SKM-1 treated with dmso at 0.1 percent for 144 hours (cell line): Measurements from ENCODE around the gene NAT10.

Experiments used
- DNase-seq: peaks from one replicate; lab custom pipeline; 2025; ENCODE audit not compliant: unreplicated experiment; lab: John Stamatoyannopoulos, UW

The NAT10 gene

GRCh38 chr11:34105957-34106504 is 602 bp downstream of the NAT10 start:
- DNase-seq, result no peak

GRCh38 chr11:34111722-34112270 is 6.4 kb downstream of the NAT10 start:
- DNase-seq, result no peak

- DNase-seq, result no peak
Measured at GRCh38 chr11:34114014-34114413, 8.6 kb downstream of the NAT10 start.

- no peak for DNase-seq
Measured at GRCh38 chr11:34114471-34114870, 9.0 kb downstream of the NAT10 start.

- DNase-seq, result no peak
Measured at GRCh38 chr11:34120651-34121050, 15.2 kb downstream of the NAT10 start.

DNA sequence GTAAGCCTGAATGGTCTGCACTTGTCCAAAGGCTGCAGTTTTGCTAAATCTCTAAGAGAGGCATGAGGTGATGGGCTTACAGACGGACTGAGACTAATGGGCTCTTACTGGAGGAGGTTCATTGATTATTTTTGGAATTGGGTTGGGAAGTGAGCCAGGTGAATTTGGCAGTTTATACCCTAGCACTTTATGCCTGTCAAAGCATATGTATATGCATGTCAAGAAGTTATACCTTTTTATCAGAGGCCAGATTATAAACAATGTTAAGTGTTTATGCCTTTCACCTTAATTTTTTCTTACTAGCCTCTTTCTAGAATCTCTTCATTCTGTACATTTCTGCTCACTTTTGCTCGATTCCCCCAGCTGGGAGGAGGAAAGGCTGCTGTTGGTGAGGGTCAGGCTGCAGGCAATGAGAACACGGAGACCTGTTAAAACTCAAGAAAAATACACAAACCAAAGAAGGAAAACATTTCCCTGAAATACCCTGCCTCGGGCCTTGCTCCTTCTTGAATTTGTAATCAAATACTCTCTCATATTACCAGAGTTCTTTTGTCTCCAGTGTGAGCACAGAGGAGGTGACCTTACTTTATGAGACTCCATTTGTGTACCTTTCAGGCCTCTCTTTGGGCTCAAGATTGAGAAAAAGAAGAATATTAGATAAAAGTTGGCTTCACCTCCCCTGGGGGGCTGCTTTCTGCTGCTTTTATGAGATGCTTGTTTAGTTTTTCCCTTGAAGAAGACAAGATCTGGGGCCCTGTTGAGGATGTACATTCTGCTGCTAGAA is 19.6 kb downstream of the NAT10 start:
- DNase-seq, result no peak

DNA sequence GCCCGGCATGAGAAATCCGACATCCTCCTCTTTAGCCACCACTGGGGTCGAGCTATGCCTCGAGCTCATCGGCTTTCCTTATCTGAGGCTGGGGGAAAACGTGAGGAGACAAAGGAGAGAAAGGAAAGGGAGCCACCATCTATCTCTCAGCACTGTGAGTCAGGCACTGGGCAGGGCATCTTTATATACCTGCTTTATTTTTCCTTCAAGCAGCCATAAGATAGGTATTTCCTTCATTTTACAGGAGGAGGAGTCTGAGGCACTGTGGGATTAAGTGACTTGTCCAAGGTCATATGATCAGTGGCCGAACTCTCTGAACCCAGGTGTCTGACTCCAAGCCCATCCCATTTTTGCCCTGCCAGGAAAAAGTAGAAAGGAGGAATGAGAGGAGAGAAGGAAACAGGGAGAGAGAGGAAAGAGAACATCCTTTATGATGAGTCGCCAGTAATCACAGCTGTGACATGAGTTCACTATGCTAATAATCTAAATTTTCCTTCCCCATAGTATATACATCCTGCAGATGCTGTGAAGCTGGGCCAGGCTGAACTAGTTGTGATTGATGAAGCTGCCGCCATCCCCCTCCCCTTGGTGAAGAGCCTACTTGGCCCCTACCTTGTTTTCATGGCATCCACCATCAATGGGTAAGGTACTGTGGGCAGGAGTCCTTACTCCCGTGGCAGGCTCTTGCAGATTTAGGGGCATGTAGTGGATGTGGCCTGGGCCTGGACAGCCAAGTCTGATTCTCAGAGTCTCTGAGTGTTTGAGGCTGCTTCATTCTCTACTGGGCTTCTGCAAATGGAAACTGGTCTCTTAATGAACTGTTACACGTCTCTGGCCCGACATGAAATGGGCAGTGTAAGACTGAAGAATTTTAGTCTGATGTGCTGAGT is 21.8 kb downstream of the NAT10 start:
- no peak for DNase-seq

DNA sequence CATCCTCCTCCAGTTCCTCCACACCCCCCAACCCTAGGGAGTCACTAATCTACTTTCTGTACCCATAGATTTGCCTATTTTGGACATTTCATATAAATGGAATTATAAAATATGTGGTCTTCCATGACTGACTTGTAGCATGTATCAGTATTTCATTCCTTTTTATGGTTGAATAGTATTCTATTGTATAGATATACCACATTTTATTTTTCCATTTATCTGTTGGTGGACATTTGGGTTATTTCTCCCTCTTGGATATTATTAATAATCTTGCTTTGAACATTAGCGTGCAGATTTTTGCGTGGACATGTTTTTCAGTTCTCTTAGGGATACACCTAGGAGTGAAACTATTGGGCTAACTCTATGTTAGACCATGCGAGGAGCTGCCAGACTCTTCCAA is 23.4 kb downstream of the NAT10 start:
- DNase-seq, result no peak

DNA sequence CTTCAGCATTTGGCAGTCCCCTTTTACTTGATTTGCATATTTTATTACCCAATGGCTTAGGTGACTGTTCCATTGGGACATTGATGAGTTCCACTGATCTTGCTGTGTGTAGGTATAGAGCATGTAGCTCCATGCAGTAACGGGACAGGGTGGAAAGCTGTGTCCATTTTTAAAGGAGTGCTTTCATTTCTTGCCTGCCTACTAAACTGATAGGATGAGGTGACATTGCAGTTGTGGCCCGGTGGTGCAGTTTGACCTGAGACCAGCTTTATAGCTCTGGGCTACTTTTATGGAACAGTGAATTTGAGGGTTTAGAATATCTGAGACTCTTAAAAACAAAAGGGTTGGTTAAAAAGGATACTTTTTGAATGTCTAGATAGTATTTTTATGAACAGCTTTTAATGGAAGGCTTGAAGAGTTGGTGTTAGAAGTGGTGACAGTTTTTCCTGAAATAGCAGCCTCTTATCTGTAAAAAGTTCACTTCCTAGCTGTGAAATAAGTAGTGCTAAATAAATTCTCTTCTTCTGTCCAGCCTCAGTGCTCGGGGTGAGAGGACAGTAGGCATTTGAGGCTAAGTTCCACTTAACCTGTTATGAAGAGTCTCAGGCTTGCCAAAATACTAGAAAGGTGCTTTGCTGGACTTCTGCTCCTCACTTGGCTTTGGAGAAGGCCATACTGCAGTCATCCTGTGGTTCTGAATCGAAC is 27.0 kb downstream of the NAT10 start:
- no peak for DNase-seq

DNA sequence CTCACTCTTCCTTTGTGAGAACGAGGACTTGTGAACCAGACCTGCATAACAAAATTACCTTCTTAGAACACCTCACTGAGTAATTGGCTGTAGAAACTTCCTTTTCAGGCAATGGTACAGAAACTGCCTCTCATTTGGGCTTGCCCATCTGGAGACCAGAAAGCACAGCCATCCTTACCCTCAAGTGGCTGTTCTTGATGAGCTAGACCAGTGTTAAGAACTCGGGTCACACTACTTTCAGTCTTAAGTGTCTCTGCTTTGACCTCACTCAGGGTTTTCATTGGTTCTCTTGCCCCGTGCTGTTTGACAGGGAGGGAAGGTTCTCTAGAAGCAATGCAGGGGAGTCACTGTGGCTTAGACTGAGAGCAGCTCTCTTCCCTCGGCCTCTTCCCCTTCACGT is 29.3 kb downstream of the NAT10 start:
- DNase-seq, result no peak

- DNase-seq, result no peak
Measured at GRCh38 chr11:34135439-34135838, 30.0 kb downstream of the NAT10 start.

DNA sequence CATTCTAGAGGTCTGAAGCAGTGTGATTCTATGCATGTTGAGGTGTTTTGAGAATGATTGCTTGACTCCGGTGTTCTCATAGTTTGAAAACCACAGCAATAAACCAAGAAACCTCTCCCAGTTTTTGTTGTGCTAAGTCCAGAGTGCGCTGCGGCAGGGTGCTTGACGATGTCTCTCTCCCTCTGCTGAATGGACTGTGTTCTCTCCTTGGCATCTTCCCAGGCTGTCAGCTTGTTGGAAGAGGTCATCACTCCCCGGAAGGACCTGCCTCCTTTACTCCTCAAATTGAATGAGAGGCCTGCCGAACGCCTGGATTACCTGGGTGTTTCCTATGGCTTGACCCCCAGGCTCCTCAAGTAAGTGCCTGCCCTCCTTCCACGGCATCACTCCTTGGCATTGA is 31.0 kb downstream of the NAT10 start:
- no peak for DNase-seq

DNA sequence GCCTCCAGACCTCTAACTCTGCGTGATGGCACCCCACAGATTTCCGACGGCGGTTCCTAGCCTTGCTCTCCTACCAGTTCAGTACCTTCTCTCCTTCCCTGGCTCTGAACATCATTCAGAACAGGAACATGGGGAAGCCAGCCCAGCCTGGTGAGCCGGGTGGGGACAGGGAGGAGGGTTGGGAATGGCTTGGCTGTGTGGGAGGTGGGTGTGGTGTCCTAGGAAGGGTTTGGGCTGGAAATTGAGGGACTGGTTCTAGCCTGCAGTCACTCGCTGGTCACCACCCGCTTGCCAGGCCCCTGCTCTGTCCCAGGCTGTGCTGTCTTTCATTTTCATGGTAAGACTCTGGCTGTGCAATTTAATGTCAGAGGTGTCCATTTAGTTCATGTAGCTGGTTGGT is 33.9 kb downstream of the NAT10 start:
- no peak for DNase-seq

- DNase-seq, result no peak
Measured at GRCh38 chr11:34140149-34140548, 34.7 kb downstream of the NAT10 start.

- no peak for DNase-seq
Measured at GRCh38 chr11:34143048-34143447, 37.6 kb downstream of the NAT10 start.

GRCh38 chr11:34145073-34145472 is 39.6 kb downstream of the NAT10 start:
- DNase-seq, result no peak

DNA sequence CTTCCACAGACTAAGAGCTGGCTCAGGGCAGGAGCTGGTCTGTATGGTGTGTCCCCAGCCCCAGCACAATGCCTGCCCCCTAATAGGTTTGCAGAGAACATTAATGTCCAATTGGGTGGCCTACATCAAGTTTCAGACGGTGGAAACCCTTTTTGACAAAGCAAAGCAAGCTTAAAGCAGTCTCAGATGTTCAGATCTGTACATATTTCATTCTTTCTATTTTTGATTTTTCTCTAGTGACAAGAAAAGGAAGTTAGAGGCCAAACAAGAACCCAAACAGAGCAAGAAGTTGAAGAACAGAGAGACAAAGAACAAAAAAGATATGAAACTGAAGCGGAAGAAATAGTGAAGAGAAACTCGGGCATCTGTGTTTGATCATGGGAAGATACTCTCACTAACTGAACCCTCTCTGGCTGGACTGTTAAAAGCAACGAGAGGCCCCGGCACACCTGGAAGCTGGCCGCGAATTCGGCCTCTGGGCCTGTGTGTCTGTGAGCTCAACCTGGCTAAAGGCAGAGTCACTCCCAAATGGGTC is 40.5 kb downstream of the NAT10 start:
- no peak for DNase-seq

DNA sequence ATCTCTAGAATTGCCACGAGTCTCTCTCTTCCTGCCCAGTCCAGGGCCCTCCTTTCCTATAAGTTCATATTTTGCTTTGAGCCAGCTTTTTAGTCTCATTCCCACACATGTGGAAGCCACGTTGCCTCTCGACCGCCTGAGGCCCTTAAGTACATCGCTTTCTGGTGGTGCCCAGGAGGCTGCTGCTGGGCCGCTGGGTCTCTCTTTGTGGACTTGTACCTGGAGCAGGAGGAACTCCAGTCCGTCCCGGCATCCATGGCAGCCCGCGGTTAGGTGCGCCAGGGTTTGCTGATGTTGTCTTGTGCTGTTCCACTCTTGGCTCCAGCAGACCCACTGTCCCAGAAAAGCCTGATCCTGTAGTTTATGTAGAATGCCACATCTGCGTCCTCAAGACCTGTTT is 41.0 kb downstream of the NAT10 start:
- no peak for DNase-seq

DNA sequence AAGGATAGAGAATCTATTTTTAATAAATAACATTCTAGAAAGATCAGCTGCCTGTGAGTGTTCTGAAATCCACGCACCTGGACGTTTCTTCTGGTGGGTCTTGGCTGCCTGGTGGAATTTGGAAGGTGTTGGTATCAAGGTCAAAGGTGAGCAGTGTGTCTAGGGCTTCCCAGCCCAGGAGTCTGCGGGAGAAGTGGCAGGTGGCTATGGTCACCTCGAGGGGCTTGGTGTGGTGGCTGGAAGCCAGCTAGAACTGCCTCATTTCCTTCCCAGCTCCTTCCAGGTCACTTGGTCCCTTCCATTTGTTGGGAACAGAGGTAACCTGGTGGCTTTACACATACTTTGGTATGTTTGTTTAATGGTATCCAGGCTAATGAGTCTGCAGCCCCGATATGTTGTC is 41.4 kb downstream of the NAT10 start:
- no peak for DNase-seq

GRCh38 chr11:34147581-34147980 is 42.2 kb downstream of the NAT10 start:
- no peak for DNase-seq
